Natural killer cell (primary cell): ENCODE results near the gene NADK. TPM values are rescaled to one million over a fixed set of nuclear protein-coding genes. Genes with fewer than 3 reads are reported as not detected.
A peak's percentile ranks its signal among the peaks of the same experiment; 100 is the strongest.

Experiments
- ATAC-seq, 3 donors: fragments of 150-1000 bp in 2 of 3; fragments of 200-7000 bp in 1 of 3; cut with Tn5 transposase; 1 replicate in 1 of 3; 2 replicates in 2 of 3; pipeline ENCODE4 v1.10.0; 2021; ENCODE audit warnings: mild to moderate bottlenecking in 2 of 3, moderate library complexity in 2 of 3
- DNase-seq, 2 donors: peaks; one replicate each; pipeline versions ENCODE4 v3.0.0 to v3.0.0-alpha.2; 2013 to 2021; ENCODE audit warnings: mixed read lengths in 1 of 2
- H3K27ac ChIP-seq: one replicate; pipeline ENCODE4 v1.5.1; 2013; ENCODE audit warnings: mild to moderate bottlenecking, low read length
- H3K27me3 ChIP-seq: one replicate; pipeline ENCODE4 v1.6.1; 2013; ENCODE audit warnings: low read length; ENCODE audit not compliant: control insufficient read depth, insufficient read depth
- H3K36me3 ChIP-seq: one replicate; pipeline ENCODE4 v1.6.1; 2013; ENCODE audit warnings: low read length; ENCODE audit not compliant: control insufficient read depth, insufficient read depth
- H3K4me1 ChIP-seq: one replicate; pipeline ENCODE4 v1.6.1; 2013; ENCODE audit warnings: low read length; ENCODE audit not compliant: control insufficient read depth, insufficient read depth
- H3K4me3 ChIP-seq: one replicate; pipeline ENCODE4 v1.5.1; 2013; ENCODE audit warnings: low read length
- H3K9me3 ChIP-seq: one replicate; pipeline ENCODE4 v1.6.1; 2013; ENCODE audit warnings: low read length; ENCODE audit not compliant: control insufficient read depth, insufficient read depth
- H3K27ac Mint-ChIP-seq, 2 donors: one replicate each; pipeline ENCODE4 v1.8.0; 2022; ENCODE audit warnings: mild to moderate bottlenecking in 2 of 2, mixed read lengths in 2 of 2, moderate library complexity in 1 of 2
- H3K27me3 Mint-ChIP-seq, 2 donors: one replicate each; pipeline ENCODE4 v1.8.0; 2022; ENCODE audit warnings: low read depth in 2 of 2, mixed read lengths in 2 of 2
- H3K36me3 Mint-ChIP-seq: one replicate; pipeline ENCODE4 v1.8.0; 2022; ENCODE audit warnings: mixed read lengths
- H3K4me1 Mint-ChIP-seq, 2 donors: one replicate each; pipeline ENCODE4 v1.8.0; 2022; ENCODE audit warnings: mixed read lengths in 2 of 2
- H3K4me3 Mint-ChIP-seq: one replicate; pipeline ENCODE4 v1.8.0; 2022; ENCODE audit warnings: mild to moderate bottlenecking, moderate library complexity, mixed read lengths
- H3K9me3 Mint-ChIP-seq, 2 donors: one replicate each; pipeline ENCODE4 v1.8.0; 2022; ENCODE audit warnings: mixed read lengths in 2 of 2
- CTCF ChIP-seq: fragments of 200-600 bp; IDR thresholded peaks from one replicate; pipeline ENCODE4 v1.8.0; 2022; ENCODE audit warnings: antibody characterized with exemption
- WGBS: methylation state at CpG from one replicate; pipeline ENCODE4 v1.1.7; 2013; ENCODE audit warnings: missing lambda C conversion rate; ENCODE audit not compliant: insufficient coverage; 5-methylcytosine and 5-hydroxymethylcytosine counted together
- intact Hi-C: fragments of 100-400 bp; cut with micrococcal nuclease; formaldehyde crosslinking; loops from one replicate; pipeline ENCODE4 v1.14.2; 2022
- total RNA-seq, 4 donors: library from RNA; stranded (reverse); fragments of 120-200 nt in 1 of 4; gene quantifications; one replicate each; pipeline versions ENCODE4 v1.2.3 to v1.2.4, GENCODE V29; 2013 to 2022

The NADK gene
- total RNA-seq, 3 donors from 2014 or later (not counting 1 experiment from before 2014, with no cell fraction given) = 97.7 to 117 (median 112) TPM

DNA sequence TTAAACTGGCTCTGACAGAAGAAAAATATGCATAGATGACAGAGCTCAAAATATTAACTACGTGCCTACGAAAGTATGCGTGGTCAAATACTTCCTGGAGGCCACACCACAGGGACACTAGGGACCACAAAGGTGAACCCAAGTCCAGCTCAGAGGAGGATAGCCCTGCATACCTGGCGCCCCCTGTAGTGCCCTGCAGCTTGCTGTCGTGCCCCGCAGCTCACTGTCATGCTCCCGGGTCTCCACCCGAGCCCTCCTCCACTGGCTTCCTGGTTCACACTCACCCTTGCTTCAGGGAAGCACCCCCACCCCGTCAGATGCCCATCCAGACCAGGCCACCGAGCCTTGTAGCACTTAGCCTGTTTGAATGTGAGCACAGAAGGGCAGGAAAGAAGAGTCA is 16.7 kb upstream of the NADK start:
- Mint-ChIP-seq H3K27ac (peak overlapping the region in 1 of 2 donors; percentile 70), H3K4me3 (no peak overlapping the region)
- H3K27ac ChIP-seq = no peak overlapping the region

DNA sequence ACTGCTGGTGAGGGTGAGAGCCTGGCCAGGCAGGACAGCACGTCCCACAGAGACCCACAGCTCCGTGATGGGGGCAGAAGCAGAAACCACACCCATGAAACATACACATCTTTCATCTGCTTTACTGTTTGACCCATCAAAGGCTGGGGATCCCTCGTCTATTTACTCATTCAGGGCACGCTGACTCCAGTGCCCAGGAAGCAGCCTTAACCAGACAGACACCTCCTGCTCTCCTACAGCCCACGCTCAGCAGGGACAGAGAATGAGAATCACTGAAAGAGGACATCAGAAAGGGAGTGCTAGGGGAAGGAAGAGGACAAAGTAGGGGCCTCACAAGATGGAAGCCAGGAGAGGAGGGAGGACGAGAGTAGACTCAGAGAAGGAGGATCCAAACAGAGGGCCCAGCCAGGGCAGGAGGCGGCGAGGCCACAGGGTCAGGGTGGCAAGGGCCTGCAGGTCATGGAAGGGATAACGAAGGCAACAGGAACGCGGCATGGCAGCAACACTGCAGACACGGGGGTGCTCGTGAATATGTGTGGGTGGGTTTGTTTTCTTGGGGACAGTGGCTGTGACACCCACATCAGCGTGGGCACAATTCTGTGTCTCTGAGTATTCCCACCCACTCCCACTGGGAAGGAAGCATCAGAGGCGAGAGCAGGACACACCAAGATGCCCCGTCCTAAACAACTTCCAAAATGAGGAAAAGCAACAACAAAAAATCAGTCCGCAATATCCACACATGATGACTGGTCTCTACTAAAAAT is 15.4 kb upstream of the NADK start:
- Histone ChIP-seq H3K4me3 (no peak overlapping the region), H3K27ac (no peak overlapping the region), H3K9me3 (no peaks in the 10 kb centered on the region), H3K36me3 (peaks cover 71% of the 10 kb centered on the region), H3K27me3 (no peaks in the 10 kb centered on the region), H3K4me1 (peaks cover 13% of the 10 kb centered on the region)
- H3K27me3 Mint-ChIP-seq = no peaks in the 10 kb centered on the region
- H3K4me1 Mint-ChIP-seq = peaks cover 24 to 28% of the 10 kb centered on the region in 2 donors
- no peak overlapping the region for H3K4me3 Mint-ChIP-seq
- peak overlapping the region; percentile 70 to 85 for H3K27ac Mint-ChIP-seq
- TF ChIP-seq CTCF = no peak
- DNase-seq (no peak), ATAC-seq (no peak)
- H3K9me3 Mint-ChIP-seq = no peaks in the 10 kb centered on the region
- H3K36me3 Mint-ChIP-seq = no peaks in the 10 kb centered on the region
- intact Hi-C loops = no loop called here
- 92% methylated on average over 16 of the region's 17 CpGs for WGBS

More for the DNA sequence above, 16.7 kb upstream of the NADK start:
- no peak for TF ChIP-seq CTCF
- no peak overlapping the region for H3K4me3 ChIP-seq
- no peaks in the 10 kb centered on the region for H3K27me3 ChIP-seq
- no peaks in the 10 kb centered on the region for H3K9me3 ChIP-seq
- H3K4me1 ChIP-seq = peaks cover 21% of the 10 kb centered on the region
- DNase-seq (no peak), ATAC-seq (no peak)
- Mint-ChIP-seq H3K36me3 (no peaks in the 10 kb centered on the region), H3K27me3 (no peaks in the 10 kb centered on the region), H3K4me1 (peaks cover 27 to 36% of the 10 kb centered on the region in 2 donors), H3K9me3 (no peaks in the 10 kb centered on the region)
- intact Hi-C loops = no loop called here
- 88% methylated on average over 10 of the region's 10 CpGs for WGBS
- H3K36me3 ChIP-seq = peaks cover 62% of the 10 kb centered on the region

- Mint-ChIP-seq H3K27ac (peak overlapping the region; percentile 43 to 73), H3K36me3 (no peaks in the 10 kb centered on the region), H3K4me1 (peaks cover 5 to 12% of the 10 kb centered on the region in 2 donors), H3K27me3 (no peaks in the 10 kb centered on the region), H3K4me3 (no peak overlapping the region), H3K9me3 (no peaks in the 10 kb centered on the region)
- peak in 1 of 2 donors; percentile 39 for DNase-seq
- ATAC-seq = no peak
- no peak for TF ChIP-seq CTCF
- WGBS = 93% methylated on average over 25 of the region's 25 CpGs
- Histone ChIP-seq H3K27ac (no peak overlapping the region), H3K27me3 (no peaks in the 10 kb centered on the region), H3K36me3 (peaks cover 84% of the 10 kb centered on the region), H3K4me1 (no peaks in the 10 kb centered on the region), H3K4me3 (no peak overlapping the region), H3K9me3 (no peaks in the 10 kb centered on the region)
- intact Hi-C loops = no loop called here
Observed at GRCh38 chr1:1788646-1789431, 10.6 kb upstream of the NADK start.
